ENCODE data around the gene PARVB. TPM values are rescaled to one million over a fixed set of nuclear protein-coding genes. Genes with fewer than 3 reads are reported as not detected.

PARVB gene
- polyA plus RNA-seq, 3 donors: 20.8 to 24.2 (median 23.5) TPM

DNA sequence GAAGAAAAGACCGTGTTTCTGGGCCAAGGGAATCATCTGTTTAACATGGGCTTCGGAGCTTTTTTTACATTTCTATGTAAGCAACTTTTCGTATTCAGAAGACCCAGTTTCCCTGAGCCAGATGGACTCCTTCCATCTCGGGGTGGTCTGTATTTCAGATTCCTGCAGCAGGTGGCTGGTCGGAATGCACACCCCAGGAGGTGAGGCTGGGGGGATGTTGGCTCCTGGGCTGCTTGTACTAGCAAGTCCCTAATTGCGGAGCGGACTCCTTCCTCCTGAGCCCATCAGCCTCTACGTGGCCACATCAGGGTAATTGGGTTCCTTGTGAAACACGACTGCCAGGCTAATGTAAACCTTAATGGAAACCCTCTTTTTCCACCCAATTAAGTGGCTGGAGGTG is 58.7 kb downstream of the PARVB start:
- DNase-seq (ENCODE audit: low read depth in 3 of 3, low spot score in 2 of 3): no peak

DNA sequence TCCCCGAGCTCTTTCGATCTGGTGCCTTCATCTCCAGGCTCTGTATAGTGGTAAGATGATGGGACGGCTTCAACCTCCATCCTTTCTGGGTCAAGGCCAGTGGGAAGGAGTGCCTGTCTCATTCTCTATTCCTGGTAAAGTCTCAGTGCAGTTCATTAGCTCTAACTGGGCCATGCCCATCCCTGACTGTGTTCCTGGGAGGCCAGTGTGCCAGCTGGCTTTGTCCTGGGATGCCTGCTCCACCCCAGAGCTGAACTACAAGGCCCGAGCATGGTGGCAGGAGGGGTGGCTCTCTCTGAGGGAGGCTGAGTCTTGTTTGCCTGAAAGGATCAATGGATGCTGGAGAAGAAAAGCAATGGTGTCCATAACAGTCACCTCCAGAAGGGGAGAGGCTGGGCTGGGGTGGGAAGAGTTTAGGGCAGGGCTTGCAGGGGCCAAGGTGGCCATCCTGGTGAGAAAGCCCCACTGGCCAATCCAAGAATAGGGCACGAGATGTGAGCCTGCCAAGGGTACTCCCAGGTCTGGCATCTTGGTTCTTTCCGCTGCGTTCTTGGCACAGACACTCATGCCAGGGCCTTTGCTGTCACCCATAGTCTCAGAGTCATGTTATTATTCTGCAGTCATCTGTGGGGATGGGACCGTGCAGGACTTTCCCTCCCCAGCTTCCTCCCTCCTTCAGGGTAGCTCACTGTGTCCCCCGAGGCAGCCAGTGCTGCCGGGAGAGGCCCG is 60.1 kb downstream of the PARVB start:
- no peak for DNase-seq (ENCODE audit: low read depth in 3 of 3, low spot score in 2 of 3)

DNA sequence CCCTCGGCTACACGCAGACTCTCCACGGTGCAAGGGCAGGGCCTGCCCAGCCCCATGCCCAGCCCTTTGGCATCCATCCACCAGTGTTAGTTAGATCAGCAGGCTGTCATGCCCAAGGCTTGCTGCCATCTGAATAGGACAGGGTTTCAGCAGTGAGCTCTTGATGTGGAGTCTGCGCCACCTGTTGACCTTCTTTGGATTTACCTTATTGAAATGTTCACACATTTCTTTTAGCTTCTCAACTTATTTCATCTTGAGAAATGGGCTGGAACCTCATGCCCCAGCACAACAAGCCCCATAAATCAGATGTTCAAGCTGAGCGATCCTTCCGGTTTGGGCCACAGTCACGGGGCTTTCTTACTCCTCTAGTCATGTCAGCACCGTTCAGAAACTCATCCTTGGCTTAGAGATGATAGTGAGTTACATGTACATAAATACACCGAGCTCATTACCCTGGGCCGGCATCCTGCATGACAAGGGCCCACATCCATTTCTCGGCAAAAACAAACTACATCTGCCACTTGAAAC is 61.7 kb downstream of the PARVB start:
- peak in 2 of 3 donors; percentile 51 to 58 for DNase-seq (ENCODE audit: low read depth in 3 of 3, low spot score in 2 of 3)

DNA sequence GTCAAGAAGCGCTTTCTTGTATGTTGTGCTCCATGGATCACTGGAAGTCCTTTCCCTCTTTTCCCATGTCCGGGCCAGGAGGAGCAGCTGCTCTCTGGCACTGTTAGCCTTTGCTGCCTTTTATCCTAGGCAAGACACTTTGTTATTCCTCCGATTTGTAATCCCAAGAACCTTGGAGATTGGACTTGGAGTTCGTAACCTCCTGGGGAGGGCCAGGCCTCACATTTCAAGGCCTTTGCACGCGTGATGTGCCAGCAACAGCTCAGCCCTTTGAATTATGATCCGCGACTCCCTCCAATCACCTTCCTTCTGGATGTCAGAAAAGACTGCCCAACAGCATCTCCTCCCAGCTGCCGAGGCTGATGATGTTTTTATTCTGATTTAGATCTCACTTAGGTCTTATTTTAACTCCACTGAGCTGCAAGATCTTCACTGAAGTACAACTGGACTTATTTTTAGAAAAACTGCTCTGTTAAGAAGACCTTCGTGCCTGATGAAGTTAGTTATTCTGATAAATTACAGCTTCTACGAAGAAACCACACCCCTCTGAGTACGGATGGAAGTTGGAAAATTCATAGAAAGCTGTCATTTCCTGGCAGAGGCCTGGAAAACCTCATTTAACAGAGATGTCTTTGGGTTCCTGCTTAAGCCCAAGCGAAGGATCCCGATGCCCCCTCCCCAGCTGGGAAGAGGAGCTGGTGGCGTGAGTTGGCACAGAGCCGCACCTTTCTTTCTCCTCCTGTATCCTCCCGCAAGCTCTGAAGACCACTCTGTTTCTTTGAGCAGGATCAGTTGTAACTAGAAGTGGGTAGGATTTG is 62.4 kb downstream of the PARVB start:
- DNase-seq (ENCODE audit: low read depth in 3 of 3, low spot score in 2 of 3): no peak

DNA sequence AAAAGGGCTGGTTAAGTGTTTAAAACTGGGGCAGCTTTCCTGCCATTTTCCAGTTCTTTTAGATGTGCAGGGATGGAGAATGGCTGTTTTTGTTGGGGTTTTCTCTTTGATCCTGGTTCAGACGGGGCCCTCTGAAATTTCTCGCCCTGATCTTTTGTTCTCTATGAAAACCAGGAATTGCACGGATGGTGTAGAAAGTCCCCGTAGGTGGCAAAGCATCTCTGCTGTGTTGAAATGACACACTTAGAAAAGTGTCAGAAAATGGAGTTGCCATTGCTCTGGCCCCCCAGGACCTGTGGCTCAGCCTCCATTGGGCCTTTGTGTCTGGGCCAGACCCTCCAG is 63.0 kb downstream of the PARVB start:
- no peak for DNase-seq (ENCODE audit: low read depth in 3 of 3, low spot score in 2 of 3)

DNA sequence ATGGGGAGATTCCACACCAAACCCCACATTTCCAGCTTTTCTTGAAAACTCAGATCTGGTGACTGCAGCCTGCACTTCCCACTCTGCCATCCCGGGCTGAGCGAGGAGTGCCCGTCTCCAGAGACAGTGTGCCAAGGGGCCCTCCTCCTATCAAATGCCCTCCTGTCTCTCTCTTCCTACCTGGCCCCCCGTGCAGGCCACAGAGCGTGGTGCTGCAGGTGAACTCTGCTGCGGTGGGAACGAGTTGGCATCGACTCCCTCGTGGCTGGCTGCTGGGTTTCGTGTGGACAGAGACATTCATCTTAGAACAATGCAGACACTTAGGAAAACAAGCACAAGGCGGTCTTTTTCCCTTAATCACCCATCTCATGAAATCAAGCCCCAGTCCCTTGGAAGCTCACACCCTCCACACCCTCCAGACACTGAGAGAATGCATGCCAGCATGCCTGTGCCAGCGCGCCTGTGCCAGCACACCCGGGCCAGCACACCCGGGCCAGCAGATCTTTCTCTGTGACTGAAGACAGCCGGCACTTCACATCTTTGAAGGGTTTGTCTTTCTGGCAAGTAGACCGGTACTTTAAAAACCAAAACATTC is 65.0 kb downstream of the PARVB start:
- DNase-seq (ENCODE audit: low read depth in 3 of 3, low spot score in 2 of 3): no peak

DNA sequence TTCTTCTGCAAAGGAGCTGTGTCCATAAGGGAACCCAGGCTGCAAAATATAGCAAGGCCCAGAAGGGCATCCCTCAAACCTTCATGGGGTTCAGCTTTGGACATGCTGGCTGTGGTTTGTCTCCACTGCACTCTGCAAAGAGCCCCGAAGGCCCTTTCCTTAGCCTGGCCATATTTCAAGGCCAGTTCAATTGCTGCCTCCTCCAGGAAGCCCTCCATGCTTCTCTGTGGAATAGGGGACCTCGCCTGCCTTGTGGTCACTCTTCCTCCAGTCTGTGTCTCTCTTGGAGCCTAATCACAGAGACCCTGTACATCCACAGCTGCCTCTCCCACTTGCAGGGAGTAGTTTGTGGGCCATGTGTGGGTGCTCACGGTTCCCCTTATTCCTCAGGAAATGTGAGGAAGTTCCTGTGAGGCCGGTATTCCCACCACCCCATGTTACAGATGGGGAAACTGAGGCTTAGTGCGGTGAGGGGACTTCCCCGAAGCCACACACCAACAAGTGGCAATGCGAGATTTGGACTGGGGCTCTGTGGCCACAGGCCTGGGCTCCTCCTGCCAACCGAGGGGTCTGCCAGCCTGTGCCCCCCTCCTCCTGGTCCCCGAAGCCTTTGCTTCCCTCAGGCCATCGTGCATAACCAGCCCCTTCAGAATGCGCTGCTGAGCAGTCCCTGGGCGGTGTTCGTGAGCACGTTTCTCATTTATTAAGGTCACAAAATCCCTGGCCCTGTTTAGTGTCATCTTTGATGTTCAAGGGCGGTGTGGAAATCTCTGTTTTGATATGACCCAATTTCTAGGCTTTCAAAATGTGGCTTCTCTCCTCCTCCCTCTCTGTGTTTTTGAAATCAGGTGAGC is 65.8 kb downstream of the PARVB start:
- DNase-seq (ENCODE audit: low read depth in 3 of 3, low spot score in 2 of 3): no peak

DNA sequence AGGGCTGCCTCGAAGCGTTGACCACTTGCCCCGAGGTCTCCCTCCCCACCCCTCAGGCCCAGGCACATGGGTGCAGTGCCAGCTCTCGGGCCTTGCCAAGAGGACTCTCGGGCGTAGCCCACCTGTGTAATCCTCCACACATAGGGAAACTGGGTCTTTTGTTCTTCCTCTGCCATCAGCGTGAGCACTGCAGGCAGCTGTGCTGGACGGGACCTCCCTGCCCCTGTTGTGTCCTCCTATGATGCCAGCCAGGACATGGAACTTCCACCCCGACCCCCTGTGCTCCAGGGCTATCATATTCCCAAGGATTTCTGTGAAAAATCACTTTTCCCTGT is 66.4 kb downstream of the PARVB start:
- DNase-seq (ENCODE audit: low read depth in 3 of 3, low spot score in 2 of 3): no peak

DNA sequence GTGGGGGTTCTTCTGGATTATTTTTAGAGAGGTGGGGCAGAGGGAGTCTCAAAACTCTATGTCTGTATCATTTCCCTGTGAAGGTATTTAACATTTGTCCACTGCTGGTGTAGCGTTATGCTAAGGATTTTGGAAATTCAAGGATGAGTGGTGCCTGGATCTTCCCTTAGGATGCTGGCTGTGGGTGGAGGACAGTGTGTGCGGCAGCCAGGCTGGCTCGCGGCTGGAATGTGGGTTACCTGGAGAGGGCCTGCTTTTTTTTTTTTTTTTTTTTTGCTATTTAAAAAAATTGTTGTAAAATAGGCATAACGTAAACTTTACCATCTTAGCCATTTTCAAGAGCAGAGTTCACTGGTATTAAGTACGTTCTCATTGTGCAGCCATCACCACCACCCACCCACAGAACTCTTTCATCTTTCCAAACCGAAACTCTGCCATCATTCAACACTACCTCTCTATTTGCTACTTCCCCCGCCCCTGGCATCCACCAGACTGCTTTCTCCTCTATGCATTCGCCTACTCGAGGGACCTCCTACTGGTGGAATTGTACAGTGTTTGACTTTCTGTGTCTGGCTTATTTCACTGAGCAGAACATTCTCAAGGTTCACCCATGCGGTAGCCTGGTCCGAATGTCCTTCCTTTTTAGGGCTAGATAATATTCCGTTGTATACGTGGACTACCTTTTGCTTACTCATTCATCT is 67.1 kb downstream of the PARVB start:
- DNase-seq (ENCODE audit: low read depth in 3 of 3, low spot score in 2 of 3): no peak

DNA sequence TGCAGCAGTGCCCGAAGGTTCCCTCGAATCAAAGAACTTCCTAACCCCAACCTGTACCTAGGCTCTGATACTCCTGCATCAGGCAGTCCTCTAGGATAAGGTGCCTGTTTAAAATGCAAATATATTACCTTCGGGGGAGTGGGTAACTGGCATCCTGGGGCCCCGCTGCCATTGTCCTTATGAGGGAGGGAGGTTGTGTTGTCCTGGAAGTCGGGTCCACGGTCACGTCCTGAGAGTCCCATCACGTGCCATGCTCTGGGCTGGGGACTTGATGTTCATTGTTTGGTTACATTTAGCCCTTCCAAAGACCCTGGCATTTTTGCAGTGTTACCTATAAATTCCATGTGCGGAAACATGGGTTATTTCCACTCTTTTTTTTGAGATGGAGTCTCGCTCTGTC is 67.6 kb downstream of the PARVB start:
- no peak for DNase-seq (ENCODE audit: low read depth in 3 of 3, low spot score in 2 of 3)

DNA sequence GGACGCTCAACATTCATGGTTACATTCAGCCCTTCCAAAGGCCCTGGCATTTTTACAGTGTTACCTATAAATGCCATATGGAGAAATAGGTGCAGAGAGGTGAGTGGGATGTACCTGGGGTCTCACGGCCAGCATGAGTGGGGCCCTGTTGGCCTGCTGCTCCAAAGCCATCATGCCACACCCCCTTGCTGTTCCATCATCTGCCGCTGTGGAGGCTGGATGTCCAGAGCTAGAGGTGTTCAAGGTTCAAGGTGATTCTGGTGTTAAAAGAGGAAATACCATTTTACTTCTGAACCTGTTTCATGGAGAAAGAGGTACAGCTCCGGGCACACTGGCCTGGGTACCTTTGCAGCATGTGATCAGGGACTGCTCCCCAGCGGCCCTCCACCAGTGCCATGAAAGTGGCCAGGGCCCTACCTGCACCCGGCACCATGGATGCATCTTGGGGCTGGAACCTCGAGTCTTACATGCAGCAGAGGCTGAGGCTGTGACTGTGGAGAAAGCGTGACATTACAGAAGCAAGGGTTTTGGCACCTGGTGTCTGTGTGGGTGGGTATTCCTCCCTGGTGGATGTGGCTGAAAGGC is 68.6 kb downstream of the PARVB start:
- no peak for DNase-seq (ENCODE audit: low read depth in 3 of 3, low spot score in 2 of 3)

DNA sequence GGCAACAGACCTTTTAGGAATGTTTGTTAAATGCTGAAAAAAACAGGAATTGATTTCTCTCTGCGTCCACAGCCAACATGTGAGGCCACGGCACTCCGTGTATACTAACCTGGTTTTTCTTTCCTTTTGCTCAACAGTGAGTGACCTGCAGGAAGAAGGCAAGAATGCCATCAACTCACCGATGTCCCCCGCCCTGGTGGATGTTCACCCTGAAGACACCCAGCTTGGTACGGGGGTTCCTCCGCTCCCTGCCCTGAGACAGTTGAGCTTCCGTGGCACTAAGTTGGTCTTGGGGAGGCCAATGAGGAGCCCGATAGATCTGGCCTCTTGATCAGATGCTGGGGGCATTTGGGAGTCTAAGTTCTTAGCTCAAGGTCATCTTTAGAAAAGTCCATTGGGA is 69.7 kb downstream of the PARVB start:
- DNase-seq (ENCODE audit: low read depth in 3 of 3, low spot score in 2 of 3): no peak

DNA sequence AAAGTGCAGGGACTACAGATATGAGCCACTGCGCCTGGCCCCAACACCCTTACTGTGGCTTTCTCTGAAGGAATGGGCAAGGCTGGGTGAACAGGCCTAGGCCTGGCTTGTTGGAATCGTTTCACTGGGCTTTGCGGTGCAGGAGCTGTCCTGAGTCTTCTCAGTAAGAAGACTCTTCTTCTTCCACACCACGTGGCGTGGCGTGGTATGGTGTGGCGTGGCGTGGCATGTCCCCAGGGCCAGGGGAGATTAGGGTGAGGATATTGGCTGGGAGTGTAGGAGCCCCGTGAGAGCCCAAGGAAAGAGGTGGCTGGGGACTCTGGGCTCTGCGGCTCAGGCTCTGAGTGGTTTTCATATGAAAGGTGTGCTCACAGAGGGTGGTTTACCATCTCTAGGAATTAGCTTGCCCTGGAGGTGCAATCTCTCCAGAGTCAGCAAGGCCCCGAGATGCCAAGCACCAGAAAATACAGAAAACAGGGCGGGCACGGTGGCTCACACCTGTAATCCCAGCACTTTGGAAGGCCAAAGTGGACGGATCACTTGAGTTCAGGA is 70.7 kb downstream of the PARVB start:
- DNase-seq (ENCODE audit: low read depth in 3 of 3, low spot score in 2 of 3): no peak

DNA sequence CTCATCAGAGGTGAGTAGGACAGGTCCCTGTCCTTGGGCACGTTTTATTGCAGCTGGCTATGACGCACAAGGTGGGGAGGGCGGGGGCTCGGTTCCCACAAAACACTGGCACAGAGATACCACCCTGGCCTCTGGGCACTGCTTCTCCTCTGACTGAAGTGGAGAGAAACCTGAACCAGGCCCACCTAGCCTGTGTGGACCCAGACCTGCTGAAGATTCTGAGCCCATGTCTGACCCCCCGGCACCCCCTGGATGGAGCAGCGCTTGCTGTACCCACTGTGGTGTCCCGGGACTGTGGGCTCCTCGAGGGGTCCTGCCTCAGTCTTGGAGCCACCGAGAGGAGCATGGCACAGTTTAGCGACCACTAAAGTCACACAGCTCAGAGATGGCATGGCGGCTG is 72.6 kb downstream of the PARVB start:
- no peak for DNase-seq (ENCODE audit: low read depth in 3 of 3, low spot score in 2 of 3)

DNA sequence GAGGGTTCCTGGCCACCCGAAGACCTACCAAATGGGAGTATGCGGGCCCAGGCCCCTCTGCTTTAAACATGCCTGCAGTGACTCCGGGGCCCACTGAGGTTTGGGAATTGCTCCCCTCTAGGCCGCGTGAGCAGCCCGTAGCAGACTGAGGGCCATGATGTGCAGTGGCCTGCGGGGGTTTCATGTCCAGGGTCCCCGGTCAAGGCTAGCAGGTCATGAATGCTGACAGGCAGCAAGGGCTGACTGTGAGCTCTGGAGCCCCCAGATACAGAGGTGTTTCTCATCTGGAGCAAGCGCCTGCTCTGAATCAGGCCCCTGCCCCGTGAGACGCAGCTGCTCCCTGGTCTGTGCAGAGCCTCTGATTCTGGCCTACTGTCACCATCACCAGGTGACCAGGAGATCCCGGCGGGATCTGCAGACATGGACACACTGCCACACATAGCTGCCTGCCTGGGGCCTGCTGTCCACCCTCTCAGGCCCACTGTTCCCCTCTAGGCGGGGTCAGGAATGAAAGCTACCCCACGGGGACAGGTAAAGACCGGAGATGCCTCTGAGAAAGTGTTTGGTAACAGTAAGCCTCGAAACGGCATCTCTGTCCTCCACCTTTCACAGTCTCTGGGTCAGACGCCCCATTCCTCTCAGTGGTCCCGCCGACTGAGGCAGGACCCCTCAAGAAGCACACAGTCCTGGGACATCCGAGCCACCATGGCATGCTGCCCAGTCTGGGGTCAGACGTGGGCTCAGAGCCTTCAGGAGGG is 73.3 kb downstream of the PARVB start:
- DNase-seq (ENCODE audit: low read depth in 3 of 3, low spot score in 2 of 3): no peak

DNA sequence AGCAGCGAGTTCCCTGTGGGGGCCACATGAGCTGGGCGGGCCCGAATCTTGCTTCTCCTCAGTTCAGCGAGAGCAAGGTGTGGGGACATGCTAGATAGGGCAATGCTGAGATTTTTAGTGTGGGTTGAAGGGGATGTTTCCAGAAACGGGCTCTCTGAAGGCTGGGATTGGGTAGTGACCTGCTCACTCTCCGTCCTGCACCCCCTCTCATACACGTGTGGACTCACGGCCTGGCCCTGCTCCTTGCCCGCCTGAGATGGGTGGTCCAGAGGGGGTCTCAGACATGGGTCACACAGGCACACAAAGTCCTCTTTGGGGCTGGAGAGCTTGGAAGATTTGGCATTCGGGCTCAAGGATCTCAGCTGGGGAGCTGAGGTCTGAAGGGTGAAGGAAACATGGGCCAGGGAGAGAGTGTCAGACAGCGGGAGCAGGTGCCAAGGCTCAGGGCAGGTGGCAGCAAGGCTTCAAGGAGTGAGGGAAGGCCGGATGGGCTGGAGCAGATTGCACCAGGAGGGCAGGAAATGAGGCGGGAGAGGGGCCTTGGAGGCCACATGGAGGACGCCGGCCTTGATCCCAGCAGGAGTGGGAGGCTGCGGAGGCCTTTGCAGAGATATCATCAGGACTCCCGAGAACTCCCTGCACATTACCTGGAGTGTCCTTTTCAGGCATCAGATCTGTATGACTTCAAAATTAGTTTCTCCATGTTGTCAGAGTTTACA is 74.1 kb downstream of the PARVB start:
- no peak for DNase-seq (ENCODE audit: low read depth in 3 of 3, low spot score in 2 of 3)

DNA sequence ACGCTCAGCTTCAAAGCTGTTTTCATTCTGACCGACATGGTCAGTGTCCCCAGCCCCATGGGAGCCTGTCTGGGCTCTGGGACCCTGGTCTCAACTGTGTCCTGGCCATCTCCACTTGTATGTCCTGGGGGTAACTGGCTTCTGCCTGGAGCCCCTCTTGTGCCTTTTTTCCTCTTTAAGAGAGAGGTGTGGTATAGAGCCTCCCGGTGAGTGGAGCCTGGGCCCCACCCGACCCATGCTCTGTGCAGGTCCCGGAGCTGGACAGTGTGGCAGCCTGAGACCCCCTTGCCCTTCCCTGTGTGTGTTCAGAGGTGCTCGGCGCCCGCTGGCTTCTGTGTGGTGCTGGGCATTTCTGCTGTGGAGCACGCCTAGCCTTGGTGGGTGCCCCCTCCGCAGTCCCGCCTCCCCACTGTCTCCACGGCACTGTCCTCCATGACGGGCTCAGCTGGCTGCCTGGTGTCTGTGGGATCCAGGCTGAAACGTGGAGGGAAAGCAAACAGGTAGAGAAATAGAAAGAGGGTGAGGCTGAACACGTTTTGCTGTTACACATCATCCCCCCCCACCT is 74.9 kb downstream of the PARVB start:
- DNase-seq (ENCODE audit: low read depth in 3 of 3, low spot score in 2 of 3): no peak

DNA sequence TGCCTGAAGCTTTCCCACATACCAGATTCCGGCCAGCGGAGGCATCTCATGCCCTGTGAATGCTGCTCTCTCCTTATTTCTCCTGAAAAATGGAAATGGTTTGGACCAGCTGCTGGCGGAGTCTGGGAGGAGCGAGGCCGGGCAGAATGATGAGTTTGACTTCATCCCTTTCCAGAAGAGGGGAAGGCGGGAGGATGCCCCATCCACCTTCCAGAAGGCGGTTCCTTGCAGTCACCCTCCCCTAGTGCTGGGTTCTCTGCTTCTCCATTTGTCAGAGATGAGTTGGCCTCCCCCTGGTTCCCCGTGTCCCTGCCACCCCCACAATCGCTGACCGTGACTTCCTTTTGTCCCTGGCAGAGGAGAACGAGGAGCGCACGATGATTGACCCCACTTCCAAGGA is 75.6 kb downstream of the PARVB start:
- DNase-seq (ENCODE audit: low read depth in 3 of 3, low spot score in 2 of 3): no peak
